HG03103 (cell line): ENCODE measurements around the gene FAM180A.

Source experiments
- ATAC-seq: cut with Tn5 transposase; IDR thresholded peaks from one replicate; pipeline ENCODE4 v1.9.1; 2021; ENCODE audit warnings: low read depth; ENCODE audit not compliant: unreplicated experiment

The FAM180A gene

GRCh38 chr7:135685306-135686084 is 63.1 kb downstream of the FAM180A start:
- no peak for ATAC-seq

- no peak for ATAC-seq
These were observed 63.9 kb downstream of the FAM180A start for GRCh38 chr7:135684699-135685098.

- no peak for ATAC-seq
These were observed 64.5 kb downstream of the FAM180A start for GRCh38 chr7:135684136-135684535.

- no peak for ATAC-seq
These were observed 65.0 kb downstream of the FAM180A start for GRCh38 chr7:135683609-135684008.

- ATAC-seq: no peak
These were observed 66.4 kb downstream of the FAM180A start for GRCh38 chr7:135682191-135682590.

GRCh38 chr7:135681762-135682161 is 66.9 kb downstream of the FAM180A start:
- no peak for ATAC-seq
